PC-3 (cell line): ENCODE results near the gene CA10. TPM values are rescaled to one million over a fixed set of nuclear protein-coding genes. Genes with fewer than 3 reads are reported as not detected.

Experiments used
- ATAC-seq: fragments of 200-7000 bp; cut with Tn5 transposase; 2 replicates; pipeline ENCODE4 v1.9.1; 2020; ENCODE audit warnings: mild to moderate bottlenecking, moderate library complexity
- BruUV-seq: library from RNA; stranded (reverse); fragments of 400-500 nt; replicated peaks from 2 replicates; lab custom pipeline; 2021; lab: Mats Ljungman, UMichigan
- CTCF ChIA-PET: fragments of 300-600 bp; sonication (Branson Sonifier 250); formaldehyde crosslinking; loops from one replicate; lab custom pipeline; 2022; ENCODE audit warnings: antibody characterized with exemption; lab: Charles Lee
- POLR2A ChIA-PET: fragments of 300-600 bp; sonication (Branson Sonifier 250); formaldehyde crosslinking; loops from one replicate; lab custom pipeline; 2022; ENCODE audit warnings: antibody characterized with exemption; ENCODE audit not compliant: unreplicated experiment; lab: Charles Lee
- DNase-seq: peaks from one replicate; pipeline ENCODE4 v3.0.0-alpha.2; 2015
- H2AFZ ChIP-seq: fragments of 300-600 bp; sonication (generic); 2 replicates; pipeline ENCODE4 v1.6.0; 2016; ENCODE audit warnings: antibody characterized with exemption, low read length
- H3F3A ChIP-seq: fragments of 300-600 bp; sonication (generic); one replicate; pipeline ENCODE4 v1.6.0; 2017; ENCODE audit warnings: antibody characterized with exemption, low read length, control low read depth, mild to moderate bottlenecking; ENCODE audit not compliant: unreplicated experiment
- H3K27ac ChIP-seq: fragments of 300-600 bp; sonication (generic); 2 replicates; pipeline ENCODE4 v1.5.1; 2016; ENCODE audit warnings: mild to moderate bottlenecking, low read length
- H3K27me3 ChIP-seq: fragments of 300-600 bp; sonication (generic); 2 replicates; pipeline ENCODE4 v1.6.1; 2016; ENCODE audit warnings: low read length, mixed read lengths
- H3K36me3 ChIP-seq: fragments of 300-600 bp; sonication (generic); 2 replicates; pipeline ENCODE4 v1.6.1; 2016; ENCODE audit warnings: low read depth, mixed run types, low read length, mixed read lengths
- H3K4me1 ChIP-seq: fragments of 300-600 bp; sonication (generic); 2 replicates; pipeline ENCODE4 v1.5.1; 2016; ENCODE audit warnings: low read length; ENCODE audit not compliant: insufficient read depth
- H3K4me2 ChIP-seq: fragments of 300-600 bp; sonication (generic); 2 replicates; pipeline ENCODE4 v1.6.0; 2016; ENCODE audit warnings: low read length
- H3K4me3 ChIP-seq: fragments of 300-600 bp; sonication (generic); 2 replicates; pipeline ENCODE4 v1.5.1; 2016; ENCODE audit warnings: mild to moderate bottlenecking, low read length, mixed read lengths
- H3K79me2 ChIP-seq: fragments of 300-600 bp; sonication (generic); 2 replicates; pipeline ENCODE4 v1.6.1; 2017; ENCODE audit warnings: low read length, mixed read lengths
- H3K9ac ChIP-seq: fragments of 300-600 bp; sonication (generic); 2 replicates; pipeline ENCODE4 v1.6.0; 2016; ENCODE audit warnings: mild to moderate bottlenecking, low read length
- H3K9me2 ChIP-seq: fragments of 300-600 bp; sonication (generic); replicated peaks from 2 replicates; pipeline ENCODE4 v1.6.1; 2016; ENCODE audit warnings: mixed run types, low read length, mixed read lengths
- H3K9me3 ChIP-seq: fragments of 300-600 bp; sonication (generic); 2 replicates; pipeline ENCODE4 v1.6.1; 2016; ENCODE audit warnings: low read length, mixed read lengths
- H4K20me1 ChIP-seq: fragments of 300-600 bp; sonication (generic); 2 replicates; pipeline ENCODE4 v1.6.1; 2016; ENCODE audit warnings: low read length, mixed read lengths
- CTCF ChIP-seq: fragments of 300-600 bp; sonication (generic); conservative IDR thresholded peaks from 2 replicates; pipeline ENCODE4 v1.5.1; 2017; ENCODE audit warnings: antibody characterized with exemption, low read depth, mild to moderate bottlenecking, low read length
- EZH2 ChIP-seq: fragments of 300-600 bp; sonication (generic); IDR thresholded peaks from one replicate; pipeline ENCODE4 v1.6.1; 2017; ENCODE audit warnings: antibody characterized with exemption, mild to moderate bottlenecking, low read length; ENCODE audit not compliant: unreplicated experiment
- EZH2phosphoT487 ChIP-seq: fragments of 300-600 bp; sonication (generic); IDR thresholded peaks from 2 replicates; pipeline ENCODE4 v1.6.1; 2018; ENCODE audit warnings: mild to moderate bottlenecking, antibody characterized with exemption, low read length, borderline replicate concordance
- intact Hi-C: fragments of 100-400 bp; cut with micrococcal nuclease; formaldehyde crosslinking; loops from 2 replicates; pipeline ENCODE4 v1.9.0; 2023
- total RNA-seq: library from RNA; depleted of rRNA; stranded (reverse); fragments of >200 nt; gene quantifications from 2 replicates; pipeline ENCODE4 v1.2.3, GENCODE V29; 2014

Gene CA10
- total RNA-seq, 1 experiment from 2014 or later, result not detected

GRCh38 chr17:51841669-51842068 lies 316.8 kb downstream of the CA10 start:
- Histone ChIP-seq H3K9me2 (no peaks in the 10 kb centered on the region), H4K20me1 (no peaks in the 10 kb centered on the region), H3K4me2 (no peak overlapping the region), H3K79me2 (no peaks in the 10 kb centered on the region), H3K9me3 (no peaks in the 10 kb centered on the region), H3K36me3 (no peaks in the 10 kb centered on the region), H3K9ac (no peak overlapping the region), H3K27me3 (no peaks in the 10 kb centered on the region), H3F3A (no peaks in the 10 kb centered on the region), H3K4me1 (no peaks in the 10 kb centered on the region), H3K27ac (peak overlapping the region; percentile 35), H3K4me3 (no peak overlapping the region), H2AFZ (no peak overlapping the region)
- no peak for ATAC-seq
- POLR2A ChIA-PET, result no interaction called here
- DNase-seq, result no peak
- intact Hi-C loops, result no loop called here
- CTCF ChIA-PET, result no interaction called here
- TF ChIP-seq EZH2phosphoT487, result no peak
- TF ChIP-seq EZH2, result no peak
- no peak for TF ChIP-seq CTCF
- BruUV-seq, result no TSS peak

- Histone ChIP-seq H3K27me3 (no peaks in the 10 kb centered on the region), H3K9me2 (no peaks in the 10 kb centered on the region), H2AFZ (no peak overlapping the region), H3K9ac (no peak overlapping the region), H3F3A (no peaks in the 10 kb centered on the region), H4K20me1 (no peaks in the 10 kb centered on the region), H3K36me3 (no peaks in the 10 kb centered on the region), H3K4me3 (no peak overlapping the region), H3K4me1 (no peaks in the 10 kb centered on the region), H3K4me2 (no peak overlapping the region), H3K9me3 (no peaks in the 10 kb centered on the region), H3K27ac (peak overlapping the region; percentile 24; the same call in 1 of the 2 replicates), H3K79me2 (no peaks in the 10 kb centered on the region)
- no TSS peak for BruUV-seq
- intact Hi-C loops, result no loop called here
- ChIA-PET CTCF (interaction anchor here (0.6 kb wide), 1 partner anchor 12 kb away, joined by 4 read pairs; no protein-coding TSS in a partner anchor), POLR2A (no interaction called here)
- TF ChIP-seq EZH2phosphoT487, result no peak
- no peak for TF ChIP-seq CTCF
- TF ChIP-seq EZH2, result no peak
- no peak for DNase-seq
- no peak for ATAC-seq
Observed at GRCh38 chr17:51840688-51841087, 317.8 kb downstream of the CA10 start.

- intact Hi-C loops, result no loop called here
- Histone ChIP-seq H3K79me2 (no peaks in the 10 kb centered on the region), H3K9ac (no peak overlapping the region), H3K36me3 (no peaks in the 10 kb centered on the region), H3K9me3 (no peaks in the 10 kb centered on the region), H3K27me3 (no peaks in the 10 kb centered on the region), H3K4me2 (no peak overlapping the region), H3K4me1 (no peaks in the 10 kb centered on the region), H3K9me2 (no peaks in the 10 kb centered on the region), H2AFZ (no peak overlapping the region), H3F3A (no peaks in the 10 kb centered on the region), H4K20me1 (no peaks in the 10 kb centered on the region), H3K27ac (no peak overlapping the region), H3K4me3 (no peak overlapping the region)
- no TSS peak for BruUV-seq
- ATAC-seq, result no peak
- no peak for DNase-seq
- ChIA-PET POLR2A (no interaction called here), CTCF (no interaction called here)
- TF ChIP-seq CTCF (peak; percentile 44; the same call in 1 of the 2 replicates), EZH2phosphoT487 (no peak)
Observed at GRCh38 chr17:51833620-51834019, 324.9 kb downstream of the CA10 start.
